Cardiac muscle cell (in vitro differentiated cells and primary cell): Measurements from ENCODE around the gene ESPL1. TPM values are rescaled to one million over a fixed set of nuclear protein-coding genes. Genes with fewer than 3 reads are reported as not detected.

Experiments
- DNase-seq, 2 donors: peaks; one replicate each; pipeline versions ENCODE4 v3.0.0 to v3.0.0-alpha.2; 2010 to 2017; ENCODE audit warnings: low read depth in 1 of 2, low spot score in 1 of 2
- H3K27ac ChIP-seq: fragments of 200-600 bp; sonication (generic); 2 replicates; pipeline ENCODE4 v1.5.1; 2016
- H3K27me3 ChIP-seq: fragments of 200-600 bp; sonication (generic); 2 replicates; pipeline ENCODE4 v1.6.0; 2016; ENCODE audit warnings: control low read depth
- H3K36me3 ChIP-seq: fragments of 200-600 bp; sonication (generic); 2 replicates; pipeline ENCODE4 v1.5.1; 2016; ENCODE audit warnings: control low read depth
- H3K4me1 ChIP-seq: fragments of 200-600 bp; sonication (generic); 2 replicates; pipeline ENCODE4 v1.8.1; 2017; ENCODE audit warnings: low read depth, mild to moderate bottlenecking, mixed run types
- H3K4me3 ChIP-seq: fragments of 200-600 bp; sonication (generic); 2 replicates; pipeline ENCODE4 v1.5.1; 2016; ENCODE audit warnings: mild to moderate bottlenecking
- H3K9me3 ChIP-seq: fragments of 200-600 bp; sonication (generic); 2 replicates; pipeline ENCODE4 v1.5.1; 2017; ENCODE audit warnings: low read depth, mild to moderate bottlenecking, control low read depth
- polyA plus RNA-seq: library from polyadenylated mRNA; unstranded; fragments of >200 nt; fragmentation: Nextera tagmentation; extraction: Ambion mirVana; gene quantifications from 2 replicates; pipeline ENCODE4 v1.2.1, GENCODE V29; 2016
- total RNA-seq: library from RNA; depleted of rRNA; stranded (reverse); fragments of >200 nt; gene quantifications from 2 replicates; pipeline ENCODE4 v1.2.3, GENCODE V29; 2016
- TF ChIP-seq, protein P1 (sequence below): IDR thresholded peaks from 2 replicates; pipeline ENCODE4 v1.5.1; 2012; ENCODE audit warnings: low read depth, mild to moderate bottlenecking, low read length

Gene ESPL1
- total and polyA plus RNA-seq, 2 experiments from 2014 or later, result 1.3 to 23.9 TPM

GRCh38 chr12:53340398-53340797, 72.3 kb downstream of the ESPL1 start:
- no peaks in the 10 kb centered on the region for H3K9me3 ChIP-seq
- H3K36me3 ChIP-seq, result no peaks in the 10 kb centered on the region
- H3K4me1 ChIP-seq, result peaks cover 17% of the 10 kb centered on the region
- no peak overlapping the region for H3K27ac ChIP-seq
- H3K4me3 ChIP-seq, result no peak overlapping the region
- H3K27me3 ChIP-seq, result no peaks in the 10 kb centered on the region
- DNase-seq, result no peak
- TF ChIP-seq, protein P1, sequence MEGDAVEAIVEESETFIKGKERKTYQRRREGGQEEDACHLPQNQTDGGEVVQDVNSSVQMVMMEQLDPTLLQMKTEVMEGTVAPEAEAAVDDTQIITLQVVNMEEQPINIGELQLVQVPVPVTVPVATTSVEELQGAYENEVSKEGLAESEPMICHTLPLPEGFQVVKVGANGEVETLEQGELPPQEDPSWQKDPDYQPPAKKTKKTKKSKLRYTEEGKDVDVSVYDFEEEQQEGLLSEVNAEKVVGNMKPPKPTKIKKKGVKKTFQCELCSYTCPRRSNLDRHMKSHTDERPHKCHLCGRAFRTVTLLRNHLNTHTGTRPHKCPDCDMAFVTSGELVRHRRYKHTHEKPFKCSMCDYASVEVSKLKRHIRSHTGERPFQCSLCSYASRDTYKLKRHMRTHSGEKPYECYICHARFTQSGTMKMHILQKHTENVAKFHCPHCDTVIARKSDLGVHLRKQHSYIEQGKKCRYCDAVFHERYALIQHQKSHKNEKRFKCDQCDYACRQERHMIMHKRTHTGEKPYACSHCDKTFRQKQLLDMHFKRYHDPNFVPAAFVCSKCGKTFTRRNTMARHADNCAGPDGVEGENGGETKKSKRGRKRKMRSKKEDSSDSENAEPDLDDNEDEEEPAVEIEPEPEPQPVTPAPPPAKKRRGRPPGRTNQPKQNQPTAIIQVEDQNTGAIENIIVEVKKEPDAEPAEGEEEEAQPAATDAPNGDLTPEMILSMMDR, result no peak

Other genes starting within 250 kb of the ESPL1 start
- gene TNS2, start 218.2 kb upstream of the ESPL1 start, total RNA-seq, result 3.9 and 4.5 TPM in 2 replicates
- gene TNS2, start 218.2 kb upstream of the ESPL1 start, polyA plus RNA-seq, result 2.2 and 5.1 TPM in 2 replicates
- gene SPRYD3, start 188.9 kb upstream of the ESPL1 start, total RNA-seq, result 14.8 and 15.8 TPM in 2 replicates
- 17.6 and 19.4 TPM in 2 replicates for gene SPRYD3, start 188.9 kb upstream of the ESPL1 start, polyA plus RNA-seq
- gene IGFBP6, start 170.6 kb upstream of the ESPL1 start, total RNA-seq, result 58.9 and 105 TPM in 2 replicates
- gene IGFBP6, start 170.6 kb upstream of the ESPL1 start, polyA plus RNA-seq, result 75.4 and 109 TPM in 2 replicates
- gene SOAT2, start 164.8 kb upstream of the ESPL1 start, total RNA-seq, result 0.57 and 1.6 TPM in 2 replicates
- 1.3 and 1.9 TPM in 2 replicates for gene SOAT2, start 164.8 kb upstream of the ESPL1 start, polyA plus RNA-seq
- 15.6 and 20.5 TPM in 2 replicates for gene ZNF740, start 87.6 kb upstream of the ESPL1 start, total RNA-seq
- gene ZNF740, start 87.6 kb upstream of the ESPL1 start, polyA plus RNA-seq, result 4.4 and 16.6 TPM in 2 replicates
- 11.4 and 29.4 TPM in 2 replicates for gene CSAD, start 87.4 kb upstream of the ESPL1 start, total RNA-seq
- 7.2 and 18.0 TPM in 2 replicates for gene CSAD, start 87.4 kb upstream of the ESPL1 start, polyA plus RNA-seq
- gene ITGB7, start 61.0 kb upstream of the ESPL1 start, total RNA-seq, result 0.25 and 1.1 TPM in 2 replicates
- 0.55 and 0.86 TPM in 2 replicates for gene ITGB7, start 61.0 kb upstream of the ESPL1 start, polyA plus RNA-seq
- 15.5 and 30.4 TPM in 2 replicates for gene RARG, start 36.1 kb upstream of the ESPL1 start, total RNA-seq
- 13.0 and 19.2 TPM in 2 replicates for gene RARG, start 36.1 kb upstream of the ESPL1 start, polyA plus RNA-seq
- 435 and 511 TPM in 2 replicates for gene PFDN5, start 27.2 kb downstream of the ESPL1 start, total RNA-seq
- gene PFDN5, start 27.2 kb downstream of the ESPL1 start, polyA plus RNA-seq, result 548 and 553 TPM in 2 replicates
- gene MYG1, start 31.4 kb downstream of the ESPL1 start, total RNA-seq, result 69.5 and 71.0 TPM in 2 replicates
- gene MYG1, start 31.4 kb downstream of the ESPL1 start, polyA plus RNA-seq, result 73.3 and 75.4 TPM in 2 replicates
- 117 and 119 TPM in 2 replicates for gene AAAS, start 53.3 kb downstream of the ESPL1 start, total RNA-seq
- gene AAAS, start 53.3 kb downstream of the ESPL1 start, polyA plus RNA-seq, result 138 and 140 TPM in 2 replicates
- gene SP7, start 68.1 kb downstream of the ESPL1 start, total RNA-seq, result 0.14 and 0.39 TPM in 2 replicates
- gene SP7, start 68.1 kb downstream of the ESPL1 start, polyA plus RNA-seq, result 0.45 TPM in 1 of 2 replicates, not detected in the other
- gene SP1, start 111.9 kb downstream of the ESPL1 start, total RNA-seq, result 43.7 and 53.0 TPM in 2 replicates
- gene SP1, start 111.9 kb downstream of the ESPL1 start, polyA plus RNA-seq, result 11.4 and 12.9 TPM in 2 replicates
- 39.8 and 60.0 TPM in 2 replicates for gene AMHR2, start 155.6 kb downstream of the ESPL1 start, total RNA-seq
- gene AMHR2, start 155.6 kb downstream of the ESPL1 start, polyA plus RNA-seq, result 53.4 and 57.3 TPM in 2 replicates
- 42.9 and 48.3 TPM in 2 replicates for gene PRR13, start 173.4 kb downstream of the ESPL1 start, total RNA-seq
- gene PRR13, start 173.4 kb downstream of the ESPL1 start, polyA plus RNA-seq, result 169 and 190 TPM in 2 replicates
- 213 and 326 TPM in 2 replicates for gene PCBP2, start 183.8 kb downstream of the ESPL1 start, total RNA-seq
- gene PCBP2, start 183.8 kb downstream of the ESPL1 start, polyA plus RNA-seq, result 114 and 146 TPM in 2 replicates
- gene MAP3K12, start 231.2 kb downstream of the ESPL1 start, total RNA-seq, result 18.5 and 26.1 TPM in 2 replicates
- 15.1 and 17.6 TPM in 2 replicates for gene MAP3K12, start 231.2 kb downstream of the ESPL1 start, polyA plus RNA-seq
- 58.3 and 68.1 TPM in 2 replicates for gene TARBP2, start 233.0 kb downstream of the ESPL1 start, total RNA-seq
- gene TARBP2, start 233.0 kb downstream of the ESPL1 start, polyA plus RNA-seq, result 69.2 and 79.8 TPM in 2 replicates
- gene NPFF, start 239.2 kb downstream of the ESPL1 start, total RNA-seq, result not detected in 2 replicates
- not detected in 2 replicates for gene NPFF, start 239.2 kb downstream of the ESPL1 start, polyA plus RNA-seq